Large intestine (tissue), 3 donors: Measurements from ENCODE around the gene TCL1A. TPM values are rescaled to one million over a fixed set of nuclear protein-coding genes. Genes with fewer than 3 reads are reported as not detected.
"Not testable (repeated sequence)": the region's sequence is repeated elsewhere in the genome, so short reads cannot be mapped to it uniquely, and the experiment has no call there.

Experiments
- DNase-seq, 2 donors: peaks; one replicate each; pipeline versions ENCODE4 v3.0.0 to v3.0.0-alpha.2; 2013
- H3K27ac ChIP-seq: one replicate; pipeline ENCODE4 v1.5.1; 2013; ENCODE audit warnings: low read length
- H3K27me3 ChIP-seq: 2 replicates; pipeline ENCODE4 v1.6.1; 2013; ENCODE audit warnings: low read length; ENCODE audit not compliant: control insufficient read depth, insufficient read depth
- H3K36me3 ChIP-seq: 2 replicates; pipeline ENCODE4 v1.6.1; 2013; ENCODE audit warnings: low read length; ENCODE audit not compliant: control insufficient read depth, insufficient read depth
- H3K4me1 ChIP-seq: one replicate; pipeline ENCODE4 v1.6.1; 2013; ENCODE audit warnings: low read length; ENCODE audit not compliant: control insufficient read depth, insufficient read depth
- H3K4me3 ChIP-seq: one replicate; pipeline ENCODE4 v1.5.1; 2013; ENCODE audit warnings: low read length
- H3K9me3 ChIP-seq: one replicate; pipeline ENCODE4 v1.6.1; 2013; ENCODE audit warnings: mild to moderate bottlenecking, low read depth, low read length, moderate library complexity; ENCODE audit not compliant: control insufficient read depth
- WGBS: methylation state at CpG from one replicate; pipeline ENCODE4 v1.1.5; 2013; ENCODE audit warnings: low lambda C conversion rate; ENCODE audit not compliant: insufficient coverage; 5-methylcytosine and 5-hydroxymethylcytosine counted together
- polyA plus RNA-seq: library from polyadenylated mRNA; unstranded; fragments of 120-200 nt; gene quantifications from one replicate; pipeline ENCODE4 v1.2.1, GENCODE V29; 2013

The TCL1A gene
- polyA plus RNA-seq, 1 donor: 0.40 TPM

- H3K27ac ChIP-seq: no peak overlapping the region
- H3K4me3 ChIP-seq: no peak overlapping the region
- no peaks in the 10 kb centered on the region for H3K9me3 ChIP-seq
- H3K27me3 ChIP-seq: no peaks in the 10 kb centered on the region
- H3K36me3 ChIP-seq: no peaks in the 10 kb centered on the region
- H3K4me1 ChIP-seq: no peaks in the 10 kb centered on the region
- no CpG with 5 or more reads among the region's 1 CpG for WGBS
- no peak for DNase-seq
Observed at GRCh38 chr14:95739356-95739755, 25.4 kb upstream of the TCL1A start.

- Histone ChIP-seq H3K9me3 (no peaks in the 10 kb centered on the region), H3K27ac (no peak overlapping the region), H3K4me1 (no peaks in the 10 kb centered on the region), H3K4me3 (no peak overlapping the region), H3K36me3 (no peaks in the 10 kb centered on the region), H3K27me3 (no peaks in the 10 kb centered on the region)
- no peak for DNase-seq
- WGBS: 100% methylated on average over 1 of the region's 1 CpG
Observed at GRCh38 chr14:95733212-95733611, 19.3 kb upstream of the TCL1A start.

GRCh38 chr14:95730126-95730525, 16.2 kb upstream of the TCL1A start:
- H3K27ac ChIP-seq: no peak overlapping the region
- H3K9me3 ChIP-seq: no peaks in the 10 kb centered on the region
- 94% methylated on average over 2 of the region's 5 CpGs for WGBS
- no peaks in the 10 kb centered on the region for H3K4me1 ChIP-seq
- no peaks in the 10 kb centered on the region for H3K36me3 ChIP-seq
- DNase-seq: no peak
- no peaks in the 10 kb centered on the region for H3K27me3 ChIP-seq
- no peak overlapping the region for H3K4me3 ChIP-seq

DNA sequence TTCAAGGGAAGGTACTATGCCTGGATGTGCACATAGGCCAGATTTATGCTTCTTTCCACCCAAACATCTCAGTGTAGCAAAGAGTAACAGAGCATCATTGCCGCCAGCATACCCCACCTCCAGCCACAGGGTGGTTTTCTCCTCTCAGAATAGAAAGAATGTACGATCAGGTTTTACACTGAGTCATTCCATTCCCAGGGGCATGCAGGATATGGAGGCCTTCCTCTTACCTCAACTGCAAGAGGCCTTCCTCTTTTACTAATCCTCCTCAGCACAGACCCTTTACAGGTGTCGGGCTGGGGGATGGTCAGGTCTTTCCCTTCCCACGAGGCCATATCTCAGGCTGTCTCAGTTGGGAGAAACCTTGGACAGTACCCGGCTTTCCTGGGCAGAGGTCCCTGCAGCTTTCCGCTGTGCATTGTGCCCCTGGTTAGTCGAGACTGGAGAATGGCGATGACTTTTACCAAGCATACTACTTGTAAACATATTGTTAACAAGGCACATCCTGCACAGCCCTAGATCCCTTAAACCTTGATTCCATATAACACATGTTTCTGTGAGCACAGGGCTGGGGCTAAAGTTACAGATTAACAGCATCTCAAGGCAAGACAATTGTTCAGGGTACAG, 15.6 kb upstream of the TCL1A start:
- H3K9me3 ChIP-seq, H3K4me3 ChIP-seq, H3K36me3 ChIP-seq, H3K4me1 ChIP-seq, DNase-seq, H3K27ac ChIP-seq, H3K27me3 ChIP-seq: not testable (repeated sequence)
- no CpG with 5 or more reads among the region's 8 CpGs for WGBS

DNA sequence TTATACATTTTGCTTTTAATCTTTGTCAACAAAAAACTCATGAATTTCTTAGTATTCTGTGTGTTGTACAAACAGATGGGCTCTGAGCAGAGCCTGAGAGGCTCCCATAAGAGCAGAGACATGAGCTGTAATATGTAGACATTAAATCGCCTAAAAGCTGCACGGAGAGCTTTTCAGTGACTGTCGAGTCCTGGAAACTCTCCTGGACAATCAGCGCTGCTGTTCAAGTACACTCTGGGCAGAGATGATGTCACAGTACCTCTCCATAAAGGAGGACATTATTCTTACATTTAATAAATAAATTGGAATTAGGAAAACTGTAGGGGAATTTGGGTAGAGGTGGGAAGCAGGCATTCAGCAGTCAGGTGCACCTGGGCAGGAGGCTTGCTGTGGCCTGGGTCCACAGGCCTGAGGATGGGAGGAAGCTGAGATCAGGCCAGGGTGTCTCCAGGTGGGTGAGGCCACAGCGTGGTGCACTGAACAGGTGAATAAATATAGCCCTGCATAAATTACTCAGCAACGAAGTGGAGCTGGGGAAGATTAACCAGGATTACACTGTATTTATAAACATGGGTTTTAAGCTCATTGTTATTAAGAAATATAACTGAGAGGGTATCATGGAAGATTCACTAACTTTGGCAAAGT, 13.3 kb upstream of the TCL1A start:
- H3K9me3 ChIP-seq: no peaks in the 10 kb centered on the region
- 33% methylated on average over 1 of the region's 6 CpGs for WGBS
- DNase-seq: no peak

DNA sequence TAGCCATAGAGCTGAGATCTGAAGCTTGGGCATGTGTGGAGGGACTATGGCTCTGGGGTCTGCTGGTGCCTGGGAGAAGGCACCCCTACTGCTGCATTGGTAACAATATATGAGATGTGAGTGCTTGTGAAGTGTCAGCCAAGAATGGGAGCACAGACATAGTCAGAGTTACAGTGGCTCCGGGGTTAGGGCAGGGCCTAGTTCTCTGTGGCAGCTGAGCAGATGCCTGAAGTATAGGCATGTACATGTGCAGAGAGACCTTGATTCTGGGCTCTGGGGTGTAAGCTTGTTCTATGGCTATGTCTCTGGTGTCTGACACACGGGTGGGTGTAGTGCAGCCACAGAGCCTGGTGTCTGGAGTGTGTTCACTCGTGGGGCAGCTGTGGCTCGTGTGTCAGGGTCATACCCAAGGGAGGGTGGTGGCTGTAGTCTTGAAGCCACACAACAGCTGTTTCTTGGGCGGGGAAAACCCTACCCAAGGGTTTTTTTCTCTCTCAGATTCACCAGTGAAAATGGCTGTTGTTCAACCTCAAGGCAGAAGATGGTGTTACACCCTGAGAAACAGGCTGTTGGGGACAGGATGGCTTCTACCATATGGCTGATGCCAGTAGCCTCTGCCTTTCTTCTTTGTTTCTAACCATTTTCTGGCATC, 11.9 kb upstream of the TCL1A start:
- DNase-seq: no peak
- no peaks in the 10 kb centered on the region for H3K36me3 ChIP-seq
- WGBS: no CpG with 5 or more reads among the region's 5 CpGs
- H3K9me3 ChIP-seq: no peaks in the 10 kb centered on the region
- no peaks in the 10 kb centered on the region for H3K27me3 ChIP-seq
- no peak overlapping the region for H3K27ac ChIP-seq
- H3K4me3 ChIP-seq: no peak overlapping the region
- no peaks in the 10 kb centered on the region for H3K4me1 ChIP-seq

More for the DNA sequence above, 13.3 kb upstream of the TCL1A start:
- H3K27ac ChIP-seq: no peak overlapping the region
- H3K4me1 ChIP-seq: no peaks in the 10 kb centered on the region
- H3K36me3 ChIP-seq: no peaks in the 10 kb centered on the region
- no peaks in the 10 kb centered on the region for H3K27me3 ChIP-seq
- H3K4me3 ChIP-seq: no peak overlapping the region

DNA sequence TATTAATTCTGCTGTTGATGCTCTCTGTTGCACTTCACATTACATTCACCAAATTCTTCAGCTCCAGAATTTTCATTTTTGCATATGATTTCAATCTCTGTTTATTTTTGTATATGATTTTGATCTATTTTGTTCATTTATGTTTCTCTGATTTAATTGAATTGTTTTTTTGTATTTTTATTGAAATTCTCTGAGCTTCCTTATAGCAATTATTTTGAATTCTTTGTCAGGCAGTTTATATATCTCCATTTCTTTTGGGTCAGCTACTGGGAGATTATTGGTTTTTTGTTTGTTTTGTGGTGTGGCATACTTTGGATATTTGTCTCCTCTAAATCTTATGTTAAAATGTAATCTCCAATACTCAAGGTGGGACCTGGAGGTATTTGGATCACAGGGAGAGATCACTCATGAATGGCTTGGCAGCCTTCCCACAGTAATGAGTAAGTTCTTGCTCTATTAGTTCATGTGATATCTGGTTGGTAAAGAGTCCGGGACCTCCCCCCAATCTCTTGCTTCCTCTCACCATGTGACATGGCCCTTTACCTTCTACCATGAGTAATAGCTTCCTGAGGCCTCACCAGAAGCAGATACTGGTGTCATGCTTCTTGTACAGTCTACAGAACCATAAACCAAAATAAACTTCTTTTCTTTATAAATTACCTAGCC, 8.7 kb upstream of the TCL1A start:
- Histone ChIP-seq H3K36me3 (no peaks in the 10 kb centered on the region), H3K27ac (no peak overlapping the region)

GRCh38 chr14:95712398-95712797, 1.5 kb downstream of the TCL1A start:
- Histone ChIP-seq H3K27me3 (peaks cover 22% of the 10 kb centered on the region), H3K4me3 (no peak overlapping the region), H3K36me3 (no peaks in the 10 kb centered on the region), H3K4me1 (no peaks in the 10 kb centered on the region), H3K9me3 (peaks cover 3% of the 10 kb centered on the region), H3K27ac (no peak overlapping the region)
- no peak for DNase-seq
- WGBS: 100% methylated on average over 2 of the region's 9 CpGs

More for the DNA sequence above, 8.7 kb upstream of the TCL1A start:
- H3K4me3 ChIP-seq: no peak overlapping the region
- WGBS: no CpG with 5 or more reads among the region's 1 CpG
- no peak for DNase-seq
- no peaks in the 10 kb centered on the region for H3K9me3 ChIP-seq
- no peaks in the 10 kb centered on the region for H3K4me1 ChIP-seq
- H3K27me3 ChIP-seq: no peaks in the 10 kb centered on the region

DNA sequence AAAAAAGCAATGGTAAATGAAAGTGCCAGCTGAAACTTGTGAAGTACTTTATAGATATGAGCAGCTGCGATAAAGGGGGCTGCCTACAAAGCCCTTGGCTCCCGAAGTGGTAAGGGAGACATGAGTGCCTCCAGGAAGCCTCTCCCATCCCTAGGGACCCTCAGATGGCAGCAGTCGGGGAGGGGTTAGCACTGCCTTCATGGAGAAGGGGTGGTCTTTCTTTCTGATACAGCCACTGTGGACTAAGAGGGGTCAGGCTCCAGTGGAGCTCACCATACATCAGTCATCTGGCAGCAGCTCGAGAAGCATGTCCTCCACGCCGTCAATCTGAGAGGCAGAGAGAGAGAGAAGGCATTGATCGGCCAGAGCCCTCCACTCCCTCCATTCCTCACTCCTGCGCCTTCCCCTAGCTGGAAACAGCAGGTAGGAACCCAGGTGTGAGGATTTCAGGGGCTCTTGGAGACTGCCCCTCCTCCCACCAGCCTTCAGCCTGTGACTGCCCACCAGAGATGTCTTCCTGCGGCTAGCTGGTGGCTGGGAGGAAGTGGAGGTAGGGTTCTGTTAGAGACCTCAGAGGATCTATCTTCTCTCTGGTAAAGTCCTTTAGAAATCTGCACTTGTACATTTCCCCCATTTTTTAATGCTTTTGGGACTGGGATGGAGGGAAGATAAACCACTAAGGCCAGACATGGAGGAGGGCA, 2.3 kb downstream of the TCL1A start:
- peaks cover 22% of the 10 kb centered on the region for H3K27me3 ChIP-seq
- H3K4me3 ChIP-seq: no peak overlapping the region
- no peaks in the 10 kb centered on the region for H3K36me3 ChIP-seq
- H3K4me1 ChIP-seq: no peaks in the 10 kb centered on the region
- no CpG with 5 or more reads among the region's 9 CpGs for WGBS
- H3K9me3 ChIP-seq: peaks cover 3% of the 10 kb centered on the region
- no peak overlapping the region for H3K27ac ChIP-seq
- DNase-seq: peak in 1 of 2 donors; percentile 4

DNA sequence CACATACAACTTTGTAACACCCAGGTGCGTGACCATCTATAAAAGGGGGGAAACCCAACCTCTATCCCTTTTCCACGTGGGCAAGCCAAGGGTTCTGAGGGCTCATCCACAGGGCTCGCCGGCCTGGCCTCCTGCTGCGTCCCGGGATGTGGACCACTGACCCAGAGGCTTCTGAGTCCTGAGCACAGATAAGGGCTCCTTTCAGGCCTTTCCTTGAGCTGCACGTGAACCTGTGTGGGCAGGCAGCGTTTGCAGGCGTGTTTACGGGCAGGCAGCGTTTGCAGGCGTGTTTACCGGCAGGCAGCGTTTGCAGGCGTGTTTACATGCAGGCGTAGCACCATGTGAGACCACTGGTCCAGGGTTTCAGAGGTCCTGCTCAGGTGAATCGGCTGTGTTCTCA, 3.8 kb downstream of the TCL1A start:
- Histone ChIP-seq H3K4me3 (no peak overlapping the region), H3K36me3 (no peaks in the 10 kb centered on the region), H3K27me3 (peaks cover 18% of the 10 kb centered on the region), H3K27ac (no peak overlapping the region), H3K9me3 (peaks cover 3% of the 10 kb centered on the region), H3K4me1 (no peaks in the 10 kb centered on the region)
- no CpG with 5 or more reads among the region's 17 CpGs for WGBS
- DNase-seq: no peak
